ENCODE data around the gene ZBTB32. TPM values are rescaled to one million over a fixed set of nuclear protein-coding genes. Genes with fewer than 3 reads are reported as not detected.

ZBTB32 gene
- total RNA-seq, 1 experiment from 2014 or later, result not detected

Other genes starting within 250 kb of the ZBTB32 start
- not detected in 2 replicates for gene KRTDAP, start 214.1 kb upstream of the ZBTB32 start, total RNA-seq (2014; rRNA removed; shearing (Covaris generic))
- 7.0 and 8.6 TPM in 2 replicates for gene DMKN, start 190.9 kb upstream of the ZBTB32 start, total RNA-seq (2014; rRNA removed; shearing (Covaris generic))
- not detected in 2 replicates for gene SBSN, start 176.2 kb upstream of the ZBTB32 start, total RNA-seq (2014; rRNA removed; shearing (Covaris generic))
- not detected in 2 replicates for gene GAPDHS, start 171.1 kb upstream of the ZBTB32 start, total RNA-seq (2014; rRNA removed; shearing (Covaris generic))
- 184 and 206 TPM in 2 replicates for gene TMEM147, start 158.9 kb upstream of the ZBTB32 start, total RNA-seq (2014; rRNA removed; shearing (Covaris generic))
- 0.13 TPM in 1 of 2 replicates, not detected in the other for gene ATP4A, start 140.9 kb upstream of the ZBTB32 start, total RNA-seq (2014; rRNA removed; shearing (Covaris generic))
- not detected in 2 replicates for gene PMIS2, start 118.4 kb upstream of the ZBTB32 start, total RNA-seq (2014; rRNA removed; shearing (Covaris generic))
- gene HAUS5, start 91.8 kb upstream of the ZBTB32 start, total RNA-seq (2014; rRNA removed; shearing (Covaris generic)), result 71.8 and 75.9 TPM in 2 replicates
- gene RBM42, start 75.5 kb upstream of the ZBTB32 start, total RNA-seq (2014; rRNA removed; shearing (Covaris generic)), result 218 and 225 TPM in 2 replicates
- gene ETV2, start 62.8 kb upstream of the ZBTB32 start, total RNA-seq (2014; rRNA removed; shearing (Covaris generic)), result 2.0 and 3.5 TPM in 2 replicates
- 846 and 847 TPM in 2 replicates for gene COX6B1, start 56.2 kb upstream of the ZBTB32 start, total RNA-seq (2014; rRNA removed; shearing (Covaris generic))
- gene UPK1A, start 38.0 kb upstream of the ZBTB32 start, total RNA-seq (2014; rRNA removed; shearing (Covaris generic)), result not detected in 2 replicates
- gene KMT2B, start 13.4 kb downstream of the ZBTB32 start, total RNA-seq (2014; rRNA removed; shearing (Covaris generic)), result 29.3 and 30.9 TPM in 2 replicates
- gene IGFLR1, start 37.9 kb downstream of the ZBTB32 start, total RNA-seq (2014; rRNA removed; shearing (Covaris generic)), result 10.0 and 13.4 TPM in 2 replicates
- 20.0 and 20.9 TPM in 2 replicates for gene U2AF1L4, start 40.9 kb downstream of the ZBTB32 start, total RNA-seq (2014; rRNA removed; shearing (Covaris generic))
- gene PSENEN, start 41.1 kb downstream of the ZBTB32 start, total RNA-seq (2014; rRNA removed; shearing (Covaris generic)), result 76.2 and 77.0 TPM in 2 replicates
- 13.8 and 15.5 TPM in 2 replicates for gene LIN37, start 44.0 kb downstream of the ZBTB32 start, total RNA-seq (2014; rRNA removed; shearing (Covaris generic))
- not detected in 2 replicates for gene HSPB6, start 52.5 kb downstream of the ZBTB32 start, total RNA-seq (2014; rRNA removed; shearing (Covaris generic))
- gene PROSER3, start 53.6 kb downstream of the ZBTB32 start, total RNA-seq (2014; rRNA removed; shearing (Covaris generic)), result 17.2 and 21.3 TPM in 2 replicates
- gene ARHGAP33, start 71.0 kb downstream of the ZBTB32 start, total RNA-seq (2014; rRNA removed; shearing (Covaris generic)), result 4.0 and 57.4 TPM in 2 replicates
- gene PRODH2, start 108.3 kb downstream of the ZBTB32 start, total RNA-seq (2014; rRNA removed; shearing (Covaris generic)), result not detected in 2 replicates
- not detected in 2 replicates for gene NPHS1, start 147.9 kb downstream of the ZBTB32 start, total RNA-seq (2014; rRNA removed; shearing (Covaris generic))
- gene KIRREL2, start 152.4 kb downstream of the ZBTB32 start, total RNA-seq (2014; rRNA removed; shearing (Covaris generic)), result not detected in 2 replicates
- gene APLP1, start 164.0 kb downstream of the ZBTB32 start, total RNA-seq (2014; rRNA removed; shearing (Covaris generic)), result 7.0 and 12.6 TPM in 2 replicates
- gene NFKBID, start 196.0 kb downstream of the ZBTB32 start, total RNA-seq (2014; rRNA removed; shearing (Covaris generic)), result 26.6 and 31.0 TPM in 2 replicates
- 0.47 TPM in 1 of 2 replicates, not detected in the other for gene HCST, start 198.0 kb downstream of the ZBTB32 start, total RNA-seq (2014; rRNA removed; shearing (Covaris generic))
- gene TYROBP, start 203.7 kb downstream of the ZBTB32 start, total RNA-seq (2014; rRNA removed; shearing (Covaris generic)), result not detected in 2 replicates
- gene LRFN3, start 231.8 kb downstream of the ZBTB32 start, total RNA-seq (2014; rRNA removed; shearing (Covaris generic)), result 3.0 and 6.5 TPM in 2 replicates